Peyer's patch (tissue), 4 donors: ENCODE measurements around the gene SMCO2. TPM values are rescaled to one million over a fixed set of nuclear protein-coding genes. Genes with fewer than 3 reads are reported as not detected.
A peak's percentile ranks its signal among the peaks of the same experiment; 100 is the strongest.

Source experiments
- DNase-seq, 3 donors: peaks; one replicate each; pipeline ENCODE4 v3.0.0-alpha.2; 2017 to 2019
- H3K27ac ChIP-seq, 4 donors: fragments of 200-600 bp; sonication (generic); one replicate each; pipeline ENCODE4 v1.5.1; 2016 to 2019
- H3K27me3 ChIP-seq, 2 donors: fragments of 200-600 bp; sonication (generic); one replicate each; pipeline ENCODE4 v1.5.1; 2019
- H3K36me3 ChIP-seq, 3 donors: fragments of 200-600 bp; sonication (generic); one replicate each; pipeline ENCODE4 v1.5.1; 2016 to 2019
- H3K4me1 ChIP-seq, 4 donors: fragments of 200-600 bp; sonication (generic); one replicate each; pipeline ENCODE4 v1.5.1; 2016 to 2019
- H3K4me3 ChIP-seq, 4 donors: fragments of 200-600 bp; sonication (generic); 1 replicate in 3 of 4; 2 replicates in 1 of 4; pipeline ENCODE4 v1.5.1; 2016 to 2019; ENCODE audit warnings: mild to moderate bottlenecking in 1 of 4
- H3K9me3 ChIP-seq, 4 donors: fragments of 200-600 bp; sonication (generic); one replicate each; pipeline ENCODE4 v1.5.1; 2016 to 2019; ENCODE audit warnings: mild to moderate bottlenecking in 1 of 4
- POLR2A ChIP-seq, 2 donors: fragments of 450-650 bp; IDR thresholded peaks; one replicate each; pipeline ENCODE4 v1.5.1; 2017; ENCODE audit warnings: antibody characterized with exemption in 2 of 2, mild to moderate bottlenecking in 2 of 2, moderate library complexity in 2 of 2
- total RNA-seq, 4 donors: library from RNA; depleted of rRNA; stranded (reverse); fragments of >200 nt; gene quantifications; one replicate each; pipeline ENCODE4 v1.1.0, GENCODE V29; 2016
- TF ChIP-seq, protein P1 (sequence below), 6 experiments: fragments of 450-650 bp in 4 of 6; fragments of 200-600 bp in 2 of 6; sonication (generic) in 1 of 6; IDR thresholded peaks; one replicate each; pipeline ENCODE4 v1.5.1; 2017 to 2019; ENCODE audit warnings: antibody characterized with exemption in 6 of 6, mild to moderate bottlenecking in 3 of 6, moderate library complexity in 1 of 6

The SMCO2 gene
- total RNA-seq, 4 donors from 2014 or later = not detected

DNA sequence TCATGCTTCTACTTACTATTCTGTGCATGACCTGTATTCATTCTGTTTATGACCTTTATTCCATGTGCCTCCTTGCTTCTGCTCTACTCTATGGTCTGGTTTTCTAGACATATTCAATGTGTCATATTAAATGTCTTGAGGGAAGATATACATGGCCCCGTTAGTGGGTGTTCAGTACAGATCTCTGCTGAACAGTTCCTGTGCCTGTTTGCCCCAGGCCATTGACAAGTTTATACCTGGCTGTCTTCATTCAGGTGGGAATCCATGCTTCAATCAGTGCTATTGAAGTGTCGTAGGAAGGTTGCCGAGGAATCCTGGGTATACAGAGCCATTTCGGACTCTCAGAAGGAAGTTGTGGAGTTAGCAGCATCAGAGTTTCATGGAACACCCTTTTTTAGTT lies 70.1 kb downstream of the SMCO2 start:
- no peak overlapping the region for H3K27ac ChIP-seq
- no peak for DNase-seq
- H3K4me3 ChIP-seq = no peak overlapping the region
- no peak for TF ChIP-seq POLR2A (IDR thresholded peaks at IDR 0.05)
- TF ChIP-seq, protein P1, sequence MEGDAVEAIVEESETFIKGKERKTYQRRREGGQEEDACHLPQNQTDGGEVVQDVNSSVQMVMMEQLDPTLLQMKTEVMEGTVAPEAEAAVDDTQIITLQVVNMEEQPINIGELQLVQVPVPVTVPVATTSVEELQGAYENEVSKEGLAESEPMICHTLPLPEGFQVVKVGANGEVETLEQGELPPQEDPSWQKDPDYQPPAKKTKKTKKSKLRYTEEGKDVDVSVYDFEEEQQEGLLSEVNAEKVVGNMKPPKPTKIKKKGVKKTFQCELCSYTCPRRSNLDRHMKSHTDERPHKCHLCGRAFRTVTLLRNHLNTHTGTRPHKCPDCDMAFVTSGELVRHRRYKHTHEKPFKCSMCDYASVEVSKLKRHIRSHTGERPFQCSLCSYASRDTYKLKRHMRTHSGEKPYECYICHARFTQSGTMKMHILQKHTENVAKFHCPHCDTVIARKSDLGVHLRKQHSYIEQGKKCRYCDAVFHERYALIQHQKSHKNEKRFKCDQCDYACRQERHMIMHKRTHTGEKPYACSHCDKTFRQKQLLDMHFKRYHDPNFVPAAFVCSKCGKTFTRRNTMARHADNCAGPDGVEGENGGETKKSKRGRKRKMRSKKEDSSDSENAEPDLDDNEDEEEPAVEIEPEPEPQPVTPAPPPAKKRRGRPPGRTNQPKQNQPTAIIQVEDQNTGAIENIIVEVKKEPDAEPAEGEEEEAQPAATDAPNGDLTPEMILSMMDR (IDR thresholded peaks at IDR 0.05) = no peak
- H3K27me3 ChIP-seq = no peaks in the 10 kb centered on the region
- H3K36me3 ChIP-seq = no peaks in the 10 kb centered on the region
- H3K9me3 ChIP-seq = no peaks in the 10 kb centered on the region
- no peaks in the 10 kb centered on the region for H3K4me1 ChIP-seq

- H3K4me3 ChIP-seq = no peak overlapping the region
- H3K36me3 ChIP-seq = no peaks in the 10 kb centered on the region
- H3K27ac ChIP-seq = no peak overlapping the region
- H3K27me3 ChIP-seq = no peaks in the 10 kb centered on the region
- no peak for DNase-seq
- H3K4me1 ChIP-seq = no peaks in the 10 kb centered on the region
- no peak for TF ChIP-seq POLR2A (IDR thresholded peaks at IDR 0.05)
- TF ChIP-seq, protein P1 (IDR thresholded peaks at IDR 0.05) = no peak
- H3K9me3 ChIP-seq = no peaks in the 10 kb centered on the region
These were observed 71.0 kb downstream of the SMCO2 start for GRCh38 chr12:27517546-27517945.

DNA sequence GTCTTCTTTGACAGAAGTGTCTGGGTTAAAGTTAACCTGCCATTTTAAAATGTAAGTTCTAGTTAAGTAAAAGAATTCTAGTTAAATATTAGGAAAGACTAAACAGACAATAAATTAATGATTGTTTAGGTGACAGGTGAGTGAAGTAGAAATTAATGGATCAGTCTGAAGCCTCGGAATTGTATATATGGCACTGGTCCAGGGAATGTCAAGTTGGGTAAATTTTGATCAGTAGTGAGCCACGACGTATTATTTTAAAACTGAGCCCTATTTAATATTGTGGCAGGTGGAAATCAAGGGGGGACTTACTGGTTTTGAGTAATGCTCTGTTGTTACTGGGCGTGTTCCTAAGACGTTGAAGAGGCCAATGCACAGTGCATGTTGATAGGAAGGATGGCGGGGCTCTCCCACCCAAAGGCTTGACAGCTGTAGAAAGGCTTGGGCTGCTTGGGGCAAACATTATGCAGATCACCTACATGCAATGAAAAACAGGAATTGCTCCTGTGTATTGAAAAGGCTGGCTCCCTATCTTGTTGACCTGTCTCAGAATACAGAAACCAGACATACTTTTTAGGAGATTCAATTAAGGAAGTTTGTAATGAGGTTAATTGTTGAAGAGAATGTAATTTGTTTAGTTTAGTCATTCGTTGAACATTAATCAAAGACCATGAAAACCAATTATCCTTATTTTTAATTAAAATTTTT lies 71.6 kb downstream of the SMCO2 start:
- no peak for TF ChIP-seq POLR2A (IDR thresholded peaks at IDR 0.05)
- TF ChIP-seq, protein P1 (IDR thresholded peaks at IDR 0.05) = no peak
- no peaks in the 10 kb centered on the region for H3K4me1 ChIP-seq
- no peak for DNase-seq
- H3K27ac ChIP-seq = no peak overlapping the region
- no peak overlapping the region for H3K4me3 ChIP-seq
- H3K9me3 ChIP-seq = no peaks in the 10 kb centered on the region
- no peaks in the 10 kb centered on the region for H3K27me3 ChIP-seq
- H3K36me3 ChIP-seq = no peaks in the 10 kb centered on the region

DNA sequence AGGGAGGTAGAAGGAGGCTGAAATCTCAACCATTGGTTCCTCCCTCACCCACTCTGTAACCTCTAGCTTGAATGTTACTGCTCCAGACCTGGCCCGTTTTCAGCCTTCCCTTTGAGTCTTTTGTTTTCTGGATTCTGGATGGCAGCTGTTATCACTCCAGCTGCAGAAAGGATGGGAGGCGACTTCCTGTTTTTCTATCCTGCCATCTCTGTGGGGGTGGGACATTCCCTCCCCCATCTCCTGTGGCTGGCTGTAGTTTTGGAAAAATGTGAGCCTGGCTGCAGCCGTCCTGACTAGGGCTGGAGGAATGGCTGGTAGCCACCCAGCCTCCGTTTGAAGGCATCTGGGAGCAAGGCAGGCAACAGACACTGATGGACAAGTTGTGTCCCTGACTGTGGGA lies 74.5 kb downstream of the SMCO2 start:
- Histone ChIP-seq H3K36me3 (no peaks in the 10 kb centered on the region), H3K27ac (peak overlapping the region in 1 of 4 donors; percentile 1), H3K9me3 (no peaks in the 10 kb centered on the region), H3K27me3 (no peaks in the 10 kb centered on the region), H3K4me1 (no peaks in the 10 kb centered on the region), H3K4me3 (no peak overlapping the region)
- TF ChIP-seq, protein P1 (IDR thresholded peaks at IDR 0.05) = no peak
- TF ChIP-seq POLR2A (IDR thresholded peaks at IDR 0.05) = no peak
- DNase-seq = peak in 1 of 3 donors; percentile 49

GRCh38 chr12:27521981-27522380 lies 75.4 kb downstream of the SMCO2 start:
- DNase-seq = no peak

More at GRCh38 chr12:27521981-27522380, 75.4 kb downstream of the SMCO2 start:
- Histone ChIP-seq H3K36me3 (no peaks in the 10 kb centered on the region), H3K27me3 (no peaks in the 10 kb centered on the region), H3K4me1 (no peaks in the 10 kb centered on the region), H3K27ac (no peak overlapping the region), H3K4me3 (no peak overlapping the region), H3K9me3 (no peaks in the 10 kb centered on the region)
- TF ChIP-seq, protein P1 (IDR thresholded peaks at IDR 0.05) = no peak
- no peak for TF ChIP-seq POLR2A (IDR thresholded peaks at IDR 0.05)
